Inflammatory macrophage treated with lipopolysaccharide for 1 hour (primary cell): ENCODE measurements around the gene COPG2.

Experiments
- DNase-seq, 2 donors: peaks; one replicate each; pipeline ENCODE4 v3.0.0-alpha.2; 2020 to 2022

The COPG2 gene

DNA sequence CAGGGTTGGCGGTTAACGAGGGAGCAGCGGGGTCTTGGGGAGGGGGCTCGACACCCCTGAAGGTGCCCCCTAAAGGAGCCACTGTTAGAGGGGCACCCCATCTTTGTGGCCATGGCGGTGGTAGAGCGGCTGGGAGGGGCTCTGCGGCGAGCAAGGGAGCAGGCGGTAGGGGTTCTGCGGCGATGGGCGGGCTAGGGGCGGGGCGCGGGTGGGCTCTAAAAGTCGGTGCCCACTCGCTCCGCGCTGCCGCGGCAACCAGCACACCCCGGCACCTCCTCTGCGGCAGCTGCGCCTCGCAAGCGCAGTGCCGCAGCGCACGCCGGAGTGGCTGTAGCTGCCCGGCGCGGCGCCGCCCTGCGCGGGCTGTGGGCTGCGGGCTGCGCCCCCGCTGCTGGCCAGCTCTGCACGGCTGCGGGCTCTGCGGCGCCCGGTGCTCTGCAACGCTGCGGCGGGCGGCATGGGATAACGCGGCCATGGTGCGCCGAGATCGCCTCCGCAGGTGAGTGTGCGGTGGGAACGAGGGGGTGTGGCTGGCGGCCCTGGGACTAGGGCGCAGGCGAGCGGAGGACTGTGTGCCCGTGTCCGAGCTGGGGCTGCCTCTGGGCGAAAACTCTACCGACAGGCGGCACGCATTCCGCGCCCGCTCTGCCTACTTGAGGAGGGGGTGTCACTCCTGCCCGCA is 176.6 kb downstream of the COPG2 start, which contains the start of gene MEST:
TSS of gene MEST (plus strand) at position 245 of the 682 bp plus-strand sequence. CDS start at position 474, 229 bp downstream.
- DNase-seq, result no peak

DNA sequence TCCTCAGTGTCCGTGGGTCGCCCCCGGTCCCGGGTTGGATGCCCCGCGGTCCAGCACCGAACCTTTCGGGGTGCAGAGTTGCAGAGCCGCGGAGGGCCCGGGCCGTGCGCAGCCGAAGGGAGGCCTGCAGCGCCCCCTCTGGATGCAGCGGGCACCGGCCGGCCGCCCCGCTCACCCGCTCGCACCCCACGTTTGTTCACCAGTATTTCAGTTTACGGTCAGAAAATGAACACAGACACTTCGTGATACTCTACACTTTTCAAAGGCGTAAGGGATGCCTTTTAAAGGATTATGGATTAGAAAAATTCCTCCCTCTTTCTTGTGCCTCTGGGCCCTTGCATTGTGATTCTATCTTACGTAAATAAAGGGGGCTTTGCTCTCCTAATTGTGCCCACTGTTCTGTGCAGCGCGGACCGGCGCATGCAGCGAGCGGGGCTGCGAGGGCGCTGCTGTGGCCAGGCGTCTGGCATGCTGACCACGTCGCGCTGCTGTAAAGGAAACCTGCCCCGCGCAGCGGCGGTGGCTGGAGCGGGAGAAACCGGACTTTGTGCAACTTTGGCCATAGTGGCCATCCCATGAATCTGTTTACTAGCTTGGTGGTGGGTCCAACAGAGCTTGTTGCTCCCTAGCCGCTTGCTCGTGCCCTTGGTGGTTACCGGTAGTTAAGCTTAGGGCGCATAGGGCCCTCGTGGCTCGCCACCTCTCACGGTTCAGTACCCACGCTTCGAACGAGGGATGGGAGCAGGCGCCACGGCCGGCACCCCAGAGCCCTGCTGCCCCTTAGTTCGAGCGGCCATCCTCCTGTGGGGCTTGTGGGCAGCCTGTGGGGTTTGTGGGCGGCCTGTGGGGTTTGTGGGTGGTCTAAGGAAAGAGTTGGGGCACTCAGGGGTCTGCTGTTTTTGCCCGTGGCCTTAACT is 177.4 kb downstream of the COPG2 start:
- peak in 1 of 2 donors; percentile 30 for DNase-seq

DNA sequence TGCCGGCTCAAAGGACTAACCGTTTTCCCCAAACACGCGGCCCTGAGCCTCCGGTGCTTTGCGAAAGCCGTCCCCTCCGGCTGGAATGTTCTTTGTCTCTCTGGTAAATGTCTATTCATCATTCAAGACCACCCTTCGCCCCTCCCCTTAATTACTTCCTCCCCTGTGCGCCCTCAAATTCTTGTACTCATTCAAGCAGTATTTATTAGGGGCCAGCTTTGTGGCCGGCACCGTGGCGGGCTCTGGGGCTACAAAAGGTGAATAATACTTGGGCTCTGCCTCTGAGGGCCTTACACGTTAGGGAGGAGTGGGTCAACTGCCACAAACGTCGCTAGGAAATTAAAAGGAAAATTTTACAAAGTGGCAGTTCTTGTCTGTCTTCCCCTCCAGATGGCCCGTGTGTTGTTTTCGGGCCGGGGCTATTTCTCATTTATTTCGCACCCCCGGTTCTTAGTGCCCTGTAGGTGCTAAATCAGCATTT is 178.2 kb downstream of the COPG2 start:
- no peak for DNase-seq

DNA sequence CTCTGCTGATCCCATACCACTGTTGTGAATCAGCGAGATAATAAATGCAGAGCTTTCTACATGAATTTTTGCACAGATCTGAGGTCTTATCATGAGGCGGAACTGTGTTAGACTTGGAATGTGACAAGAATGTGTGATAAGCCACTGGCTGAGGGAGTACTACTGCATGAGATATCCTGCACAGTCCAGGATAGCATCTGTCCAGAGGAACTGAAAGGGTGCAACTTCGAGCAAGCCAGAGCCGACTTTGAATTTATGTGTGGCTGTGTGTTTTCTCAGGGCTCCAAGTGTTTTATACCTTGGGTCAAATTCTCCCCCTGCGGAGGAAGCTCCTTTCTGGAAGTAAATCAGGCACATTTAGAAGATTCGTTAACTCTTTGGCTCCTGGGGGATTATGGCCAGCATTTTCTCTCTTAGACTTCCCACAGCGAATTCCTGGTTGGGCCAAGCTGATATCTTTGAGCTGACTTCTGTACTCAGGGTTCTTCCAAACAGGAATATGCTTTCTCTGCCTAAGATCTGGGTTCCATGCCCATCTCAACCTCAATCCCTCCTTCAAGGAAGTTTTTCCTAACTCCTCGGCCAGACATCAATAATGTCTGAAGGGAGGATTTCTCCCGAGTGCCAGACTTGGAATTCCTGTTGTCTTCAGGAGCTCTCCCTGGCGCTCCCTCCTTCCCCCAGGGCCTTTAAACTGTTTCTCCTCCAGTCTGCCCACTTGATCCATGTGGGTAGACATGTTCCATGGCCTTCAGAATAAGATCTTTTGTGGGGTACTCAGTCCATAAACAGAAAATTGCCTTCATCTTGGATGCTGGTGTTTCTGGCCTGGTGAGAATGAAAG is 179.2 kb downstream of the COPG2 start:
- DNase-seq, result no peak

GRCh38 chr7:130488392-130489139 is 180.0 kb downstream of the COPG2 start:
- DNase-seq, result no peak

- no peak for DNase-seq
These were observed 181.6 kb downstream of the COPG2 start for GRCh38 chr7:130486954-130487436.

DNA sequence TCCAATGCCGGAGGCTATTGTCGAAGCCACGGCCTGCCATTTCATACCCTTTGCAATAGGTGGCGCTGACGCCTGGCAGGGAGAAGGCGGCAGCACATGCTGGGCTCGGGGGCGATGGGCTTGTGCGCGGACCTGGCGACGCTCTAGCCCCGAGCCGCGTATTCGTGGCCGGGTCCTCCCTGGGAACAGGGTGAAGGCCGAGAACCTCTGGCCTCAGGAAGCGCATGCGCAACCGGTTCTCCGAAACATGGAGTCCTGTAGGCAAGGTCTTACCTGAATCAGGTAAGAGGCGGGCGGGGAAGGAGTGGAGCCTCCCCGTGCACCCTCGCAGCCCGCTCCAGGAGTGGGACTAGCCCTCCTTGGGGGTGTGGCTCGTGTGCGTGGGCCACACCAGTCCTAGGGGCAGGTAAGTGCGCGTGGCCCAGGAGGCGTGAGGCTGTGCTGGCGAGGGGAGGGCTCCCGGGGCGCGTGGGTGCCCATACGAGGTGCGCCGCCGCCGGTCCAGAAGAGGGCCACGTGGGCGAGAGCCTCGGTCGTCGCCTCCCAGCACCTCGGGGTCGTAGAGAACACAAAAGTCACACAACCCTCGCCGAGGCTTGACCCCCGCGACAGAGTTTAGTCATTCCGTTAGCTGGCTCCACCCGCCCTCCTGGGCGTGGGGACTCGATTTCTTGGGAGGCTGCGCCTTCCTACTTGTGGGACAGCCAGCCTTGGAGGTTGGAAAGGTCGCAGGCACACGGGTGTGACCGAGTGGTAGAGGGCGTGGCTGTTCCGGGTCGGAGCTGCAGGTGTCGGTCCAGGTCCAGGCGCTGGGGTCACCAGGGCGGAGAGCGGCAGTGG is 182.2 kb downstream of the COPG2 start:
- peak; percentile 33 to 60 for DNase-seq

- DNase-seq, result no peak
These were observed 182.8 kb downstream of the COPG2 start for GRCh38 chr7:130485734-130486113.

DNA sequence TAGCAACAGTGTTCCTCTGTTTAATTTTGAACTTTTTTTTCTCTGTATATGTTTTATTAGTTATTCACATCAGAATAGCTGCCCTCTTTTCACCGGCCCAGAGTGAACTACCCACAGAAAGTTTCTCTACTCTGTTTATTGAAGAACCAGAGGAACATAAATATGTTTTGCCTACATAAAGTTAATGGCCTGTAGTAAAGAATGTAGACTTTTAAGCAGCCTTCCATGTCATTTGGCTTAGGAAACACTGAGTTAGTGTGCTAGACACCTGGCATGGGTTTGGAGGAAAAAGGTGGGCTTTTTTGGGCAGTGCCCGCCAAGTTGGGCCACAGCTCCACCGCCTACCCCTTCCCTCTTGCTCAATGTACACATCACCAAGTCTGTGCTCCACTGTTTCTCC is 185.5 kb downstream of the COPG2 start:
- DNase-seq, result no peak

GRCh38 chr7:130481898-130482297 is 186.7 kb downstream of the COPG2 start:
- DNase-seq, result no peak

- DNase-seq, result peak in 1 of 2 donors; percentile 44
These were observed 188.7 kb downstream of the COPG2 start for GRCh38 chr7:130479716-130480400.

DNA sequence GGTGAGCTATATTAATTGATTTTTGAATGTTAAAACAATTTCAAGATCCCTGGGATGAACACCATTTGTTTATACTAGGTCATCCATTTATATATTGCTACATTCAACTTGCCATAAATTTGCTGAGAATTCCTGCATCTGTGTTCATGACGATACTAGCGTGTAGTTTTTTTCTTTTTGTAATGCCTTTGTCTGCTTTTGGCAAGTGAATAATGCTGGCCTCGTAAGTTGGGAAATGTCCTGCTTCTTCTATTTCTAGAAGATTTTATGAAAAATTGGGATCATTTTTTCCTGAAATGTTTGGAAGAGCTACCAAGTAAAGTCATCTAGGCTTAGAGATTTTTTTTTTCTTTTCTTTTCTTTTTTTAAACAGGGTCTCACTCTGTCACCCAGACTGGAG is 189.6 kb downstream of the COPG2 start:
- no peak for DNase-seq

GRCh38 chr7:130476297-130477150 is 192.0 kb downstream of the COPG2 start:
- no peak for DNase-seq

GRCh38 chr7:130475776-130476175 is 192.8 kb downstream of the COPG2 start:
- DNase-seq, result no peak

- no peak for DNase-seq
These were observed 194.7 kb downstream of the COPG2 start for GRCh38 chr7:130473876-130474275.

- DNase-seq, result peak in 1 of 2 donors; percentile 31
These were observed 195.3 kb downstream of the COPG2 start for GRCh38 chr7:130473289-130473688.

GRCh38 chr7:130471974-130472373 is 196.6 kb downstream of the COPG2 start:
- DNase-seq, result no peak

- no peak for DNase-seq
These were observed 199.9 kb downstream of the COPG2 start for GRCh38 chr7:130468612-130469011.
